HS-5 (cell line): ENCODE data around the gene CCDC142.
"Not testable (repeated sequence)": the region's sequence is repeated elsewhere in the genome, so short reads cannot be mapped to it uniquely, and the experiment has no call there.

ENCODE experiments used
- DNase-seq: peaks from one replicate; pipeline ENCODE4 v3.0.0-alpha.2; 2012; ENCODE audit warnings: low read depth

The CCDC142 gene

GRCh38 chr2:74442483-74443297 lies 40.1 kb downstream of the CCDC142 start:
- DNase-seq: not testable (repeated sequence)

- no peak for DNase-seq
Observed at GRCh38 chr2:74441690-74442482, 40.9 kb downstream of the CCDC142 start, which contains the start of gene RTKN. Gene RTKN, minus strand, starts transcription at chr2:74441937. Its CDS starts 121 bp downstream, at chr2:74441816.

- no peak for DNase-seq
Observed at GRCh38 chr2:74441170-74441689, 41.6 kb downstream of the CCDC142 start.

GRCh38 chr2:74440378-74441169 lies 42.2 kb downstream of the CCDC142 start:
- DNase-seq: no peak

GRCh38 chr2:74439803-74440377 lies 42.9 kb downstream of the CCDC142 start:
- no peak for DNase-seq

DNA sequence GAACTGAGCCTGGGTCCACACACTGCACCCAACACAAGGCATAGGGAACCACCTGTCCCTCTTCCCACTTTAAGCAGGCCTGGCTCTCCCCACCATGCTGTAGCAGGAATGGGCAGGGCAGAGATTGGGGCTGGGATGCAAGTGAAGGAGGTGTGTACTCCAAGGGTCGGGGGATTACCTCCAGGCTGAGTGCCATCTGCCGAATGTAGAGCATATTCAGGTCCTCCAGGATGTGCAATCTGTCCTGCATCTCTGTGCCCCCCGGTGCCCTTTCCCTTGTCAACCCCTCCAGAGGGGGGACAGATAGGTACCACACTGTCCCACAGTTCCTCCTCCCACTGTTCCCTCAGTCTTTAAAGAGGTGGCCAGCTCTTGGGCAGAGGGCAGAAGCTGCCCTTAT lies 43.4 kb downstream of the CCDC142 start:
- no peak for DNase-seq

- no peak for DNase-seq
Observed at GRCh38 chr2:74438248-74438647, 44.5 kb downstream of the CCDC142 start.

DNA sequence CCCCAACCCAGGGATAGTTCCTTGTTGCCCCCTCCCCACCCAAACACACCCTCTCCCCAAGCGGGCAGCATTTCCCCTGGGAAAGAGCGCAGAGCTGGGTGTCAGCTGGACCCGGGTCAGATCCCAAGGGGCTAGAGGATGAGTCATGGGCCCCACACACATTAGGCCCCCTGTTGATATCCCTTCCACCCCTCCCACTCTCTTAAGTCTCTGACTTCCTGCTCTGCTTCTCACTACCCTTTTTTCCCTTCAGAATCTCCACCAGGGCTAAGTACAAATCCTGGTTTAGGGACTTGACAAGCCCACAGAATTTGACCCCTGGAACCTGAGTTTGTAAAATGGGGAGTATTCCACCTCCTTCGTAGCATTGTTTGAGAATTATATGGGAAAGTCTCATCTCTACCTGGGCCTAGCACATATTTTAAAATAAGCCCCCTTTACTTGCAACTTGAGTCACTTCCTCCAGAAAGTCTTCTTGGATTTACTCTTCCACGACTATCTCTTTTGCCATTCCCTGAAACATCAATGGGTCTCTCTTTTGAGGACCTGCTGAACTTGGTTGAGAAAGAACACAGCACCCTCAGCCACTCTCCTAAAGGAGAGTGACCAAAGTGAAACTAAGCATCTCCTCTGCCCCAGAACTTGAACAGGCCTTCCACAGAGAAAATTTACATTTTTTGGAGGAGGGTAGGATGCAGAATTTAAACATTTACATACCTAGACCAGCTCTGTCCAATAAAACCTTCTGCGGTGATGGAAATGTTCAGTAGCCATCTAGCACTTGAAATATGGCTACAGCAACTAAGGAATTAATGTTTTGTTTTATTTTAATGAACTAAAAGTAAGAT lies 45.7 kb downstream of the CCDC142 start:
- DNase-seq: no peak

DNA sequence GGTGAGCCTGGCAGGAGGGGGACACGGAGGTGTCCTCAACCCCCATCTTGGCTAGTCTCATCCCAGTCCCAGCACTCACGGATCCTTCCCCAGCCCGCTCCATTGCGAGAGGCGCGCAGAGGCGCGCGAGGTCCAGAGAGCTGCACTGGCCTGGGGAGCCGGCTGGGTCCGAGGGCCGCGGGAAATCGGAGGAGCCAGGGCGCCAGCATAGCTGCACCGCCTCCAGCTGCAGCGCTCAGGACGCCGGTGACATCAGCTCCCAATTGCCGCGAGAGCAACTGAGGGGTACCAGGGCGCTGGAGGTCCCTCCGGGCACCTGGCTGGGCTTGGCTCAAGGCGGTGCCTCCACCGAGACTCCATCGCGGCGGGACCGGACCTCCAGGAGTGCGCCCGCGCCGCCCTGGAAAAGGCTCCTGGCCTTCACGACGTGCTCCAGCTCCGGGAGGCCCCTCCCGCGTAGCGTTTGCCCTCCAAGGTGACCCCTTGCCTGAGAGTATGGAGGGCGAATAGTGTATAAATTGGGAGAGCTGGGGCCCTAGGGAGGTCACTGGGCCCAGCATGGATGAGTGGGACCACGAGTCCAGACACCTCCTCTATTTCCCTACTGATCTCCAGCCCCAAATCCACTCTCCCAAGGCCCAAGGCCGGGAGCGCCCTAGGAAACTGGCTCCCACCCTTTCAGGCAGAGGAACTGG lies 46.5 kb downstream of the CCDC142 start:
- no peak for DNase-seq

GRCh38 chr2:74430502-74430901 lies 52.3 kb downstream of the CCDC142 start:
- no peak for DNase-seq

DNA sequence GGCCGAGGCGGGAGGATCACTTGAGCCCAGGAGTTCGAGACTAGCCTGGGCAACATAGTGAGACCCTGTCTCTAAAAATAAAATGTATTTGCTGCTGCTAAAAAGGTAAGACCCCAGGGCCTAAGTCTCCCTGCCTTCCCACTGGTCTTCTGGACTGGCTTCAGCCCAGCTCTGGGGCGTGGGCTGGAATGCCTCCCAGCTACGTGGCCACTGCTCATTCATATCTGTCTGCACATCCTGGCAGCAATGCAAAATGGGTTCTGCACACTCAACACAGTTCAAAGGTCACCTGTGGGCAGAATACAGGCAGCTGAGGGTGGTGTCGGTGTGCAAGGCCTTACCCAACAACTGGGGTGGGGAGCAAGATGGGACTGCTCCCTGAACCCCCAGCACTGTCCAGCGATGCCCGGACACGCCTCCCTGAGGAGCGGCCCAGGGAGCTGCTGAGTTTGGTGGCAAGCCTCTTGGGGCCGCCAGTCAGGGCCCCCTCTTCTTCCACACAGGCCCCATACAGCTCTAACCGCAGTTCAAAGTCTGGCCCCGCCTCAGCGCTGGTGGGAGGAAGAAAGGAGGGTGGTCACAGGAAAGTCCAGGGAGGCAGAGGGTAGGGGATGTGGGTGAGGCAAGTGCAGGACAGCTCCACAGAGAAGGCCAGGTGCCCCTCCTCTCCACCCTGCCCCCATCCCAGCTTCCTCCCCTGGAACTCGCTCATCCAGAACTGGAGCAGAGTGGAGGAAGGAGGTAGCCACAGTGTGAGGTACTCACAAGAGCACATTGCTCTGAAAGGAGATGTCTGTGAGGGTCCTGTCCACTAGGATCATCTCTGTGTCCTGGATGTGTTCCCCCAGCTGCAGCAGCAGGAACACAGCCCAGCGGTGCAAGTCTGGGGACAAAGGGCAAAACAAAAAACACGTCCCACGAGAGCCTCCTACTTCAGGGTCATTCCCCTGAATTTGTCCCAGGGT lies 53.0 kb downstream of the CCDC142 start:
- no peak for DNase-seq

DNA sequence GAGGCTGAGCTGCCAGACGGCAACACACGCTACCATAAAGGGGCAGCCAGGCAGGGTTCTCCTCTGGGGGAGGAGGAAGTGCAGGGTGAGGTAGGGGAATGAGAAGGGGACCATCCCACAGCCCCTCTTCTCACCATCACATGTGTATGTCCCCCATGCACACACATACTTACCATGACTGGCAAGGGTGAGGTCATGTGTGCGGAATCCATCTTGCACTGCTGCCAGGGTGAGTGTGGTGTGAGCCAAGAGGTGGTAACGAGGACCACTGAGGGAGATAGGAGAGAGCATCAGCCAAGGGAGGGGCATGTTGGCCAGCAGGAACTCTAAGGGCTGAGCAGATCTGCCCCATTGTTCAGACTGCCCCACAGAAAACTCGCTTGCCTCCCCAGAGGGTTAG lies 54.1 kb downstream of the CCDC142 start:
- no peak for DNase-seq

GRCh38 chr2:74427551-74427950 lies 55.2 kb downstream of the CCDC142 start:
- no peak for DNase-seq

GRCh38 chr2:74426181-74426758 lies 56.5 kb downstream of the CCDC142 start:
- no peak for DNase-seq

DNA sequence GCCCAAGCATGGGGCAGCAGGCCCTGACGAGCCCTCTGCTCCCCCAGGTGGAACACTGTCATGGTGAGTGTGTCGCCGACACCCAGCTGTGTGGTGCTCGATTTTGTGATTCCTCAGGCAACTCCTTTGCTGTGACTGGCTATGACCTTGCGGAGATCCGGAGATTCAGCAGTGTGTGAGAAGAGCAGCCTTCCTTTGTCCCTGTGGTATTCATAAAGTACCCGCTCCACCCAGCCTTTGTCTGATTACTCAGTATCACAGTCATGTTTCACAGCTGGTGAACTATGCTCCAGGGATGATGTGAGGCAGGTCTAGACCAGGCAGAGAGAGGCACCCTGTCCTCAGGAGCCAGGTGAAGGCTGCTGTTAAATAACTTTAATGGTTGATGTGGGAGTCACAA lies 57.3 kb downstream of the CCDC142 start:
- no peak for DNase-seq

DNA sequence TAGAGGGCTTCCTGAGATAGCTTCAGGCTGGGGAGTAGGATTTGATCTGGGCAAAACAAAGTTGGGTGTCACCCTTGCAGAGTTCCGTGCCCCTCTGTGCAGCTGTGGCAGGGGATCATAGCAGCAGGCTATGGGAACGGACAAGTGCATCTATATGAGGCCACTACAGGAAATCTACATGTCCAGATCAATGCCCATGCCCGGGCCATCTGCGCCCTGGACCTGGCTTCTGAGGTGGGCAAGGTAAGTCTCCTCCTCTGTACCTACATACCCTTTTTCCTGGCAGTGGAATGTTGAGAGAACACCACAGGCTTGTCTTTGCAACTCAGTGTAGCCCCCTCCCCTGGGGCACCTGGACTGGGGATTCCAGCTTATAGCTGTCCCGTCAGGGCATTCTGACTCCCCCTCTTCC lies 57.8 kb downstream of the CCDC142 start:
- no peak for DNase-seq

- no peak for DNase-seq
Observed at GRCh38 chr2:74424139-74424992, 58.4 kb downstream of the CCDC142 start.
